NCI-H510A (cell line): ENCODE data around the gene CDC42BPA.
"Not testable (repeated sequence)": the region's sequence is repeated elsewhere in the genome, so short reads cannot be mapped to it uniquely, and the experiment has no call there.

Source experiments
- DNase-seq: peaks from one replicate; lab custom pipeline; 2025; lab: John Stamatoyannopoulos, UW

The CDC42BPA gene

DNA sequence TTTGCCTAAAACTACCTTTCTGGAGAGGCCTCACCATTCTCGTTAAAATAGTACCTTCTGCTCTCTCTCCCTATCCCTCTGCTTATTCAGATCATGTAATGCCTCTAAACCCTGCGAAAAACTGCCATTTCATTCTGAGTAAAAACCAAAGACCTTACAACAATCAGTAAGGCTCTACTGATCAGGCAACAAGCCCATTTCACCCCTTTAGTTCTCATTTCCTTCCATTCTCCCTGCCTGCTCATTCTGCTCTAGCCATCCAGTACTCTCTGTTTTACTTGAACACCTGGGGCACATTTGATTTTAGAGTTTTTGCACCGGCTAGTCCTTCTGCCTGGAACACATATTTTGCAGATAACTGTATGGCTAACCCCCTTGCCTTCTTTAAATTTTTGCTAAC, 190.4 kb downstream of the CDC42BPA start:
- no peak for DNase-seq

GRCh38 chr1:227125929-227126545, 192.3 kb downstream of the CDC42BPA start:
- DNase-seq = no peak

DNA sequence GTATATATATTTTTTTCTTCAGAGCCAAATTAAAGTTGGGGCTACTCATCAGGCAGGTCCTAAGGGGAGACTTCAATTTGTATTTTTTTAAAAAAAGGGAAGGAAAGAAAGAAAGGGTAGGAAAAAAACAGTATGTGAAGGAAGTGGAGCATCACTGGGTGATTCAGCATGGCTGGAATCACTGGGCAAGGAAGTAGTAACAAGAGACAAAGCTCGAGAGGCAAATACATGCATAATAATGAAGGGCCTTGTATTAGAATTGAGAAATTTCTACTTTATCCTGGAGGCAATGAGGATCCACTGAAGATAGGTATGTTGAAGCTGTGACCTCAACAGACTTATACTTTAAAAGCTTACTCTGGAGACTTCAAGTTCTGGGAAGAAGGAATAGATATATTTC, 193.8 kb downstream of the CDC42BPA start:
- DNase-seq = no peak

DNA sequence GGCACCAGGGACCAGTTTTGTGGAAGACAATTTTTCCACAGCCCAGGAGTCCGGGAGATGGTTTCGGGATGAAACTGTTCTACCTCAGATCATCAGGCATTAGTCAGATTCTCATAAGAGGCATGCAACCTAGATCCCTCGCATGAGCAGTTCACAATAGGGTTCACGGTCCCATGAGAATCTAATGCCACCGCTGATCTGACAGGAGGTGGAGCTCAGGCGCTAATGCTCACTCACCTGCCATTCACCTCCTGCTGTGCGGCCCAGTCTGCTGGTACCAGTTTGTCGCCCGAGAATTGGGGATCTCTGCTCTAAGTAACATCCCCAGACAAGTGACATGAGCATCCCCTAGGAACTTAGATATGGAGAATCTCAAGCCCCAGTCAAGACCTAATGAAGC, 197.5 kb downstream of the CDC42BPA start:
- DNase-seq = no peak

- no peak for DNase-seq
These were observed 205.8 kb downstream of the CDC42BPA start for GRCh38 chr1:227112538-227112937.

DNA sequence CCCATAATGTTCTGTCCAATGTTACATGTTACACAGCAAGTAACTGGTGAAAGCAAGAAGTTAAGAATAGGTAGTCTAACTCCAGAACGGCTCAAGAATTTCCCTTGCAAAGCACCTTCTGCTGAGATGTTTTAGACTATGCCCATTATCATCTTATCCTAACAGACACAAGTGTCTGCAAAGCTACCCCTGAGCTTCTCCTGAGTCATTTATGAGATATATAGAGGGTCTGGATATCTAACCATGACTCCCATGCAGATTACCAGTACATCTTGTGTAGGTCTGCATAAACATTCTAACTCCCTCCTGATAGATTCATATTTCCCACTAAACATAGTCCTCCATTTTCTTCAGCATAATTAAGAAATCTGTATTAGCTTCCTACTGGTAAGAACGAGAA, 206.5 kb downstream of the CDC42BPA start:
- no peak for DNase-seq

- DNase-seq = not testable (repeated sequence)
These were observed 213.0 kb downstream of the CDC42BPA start for GRCh38 chr1:227105291-227105690.

DNA sequence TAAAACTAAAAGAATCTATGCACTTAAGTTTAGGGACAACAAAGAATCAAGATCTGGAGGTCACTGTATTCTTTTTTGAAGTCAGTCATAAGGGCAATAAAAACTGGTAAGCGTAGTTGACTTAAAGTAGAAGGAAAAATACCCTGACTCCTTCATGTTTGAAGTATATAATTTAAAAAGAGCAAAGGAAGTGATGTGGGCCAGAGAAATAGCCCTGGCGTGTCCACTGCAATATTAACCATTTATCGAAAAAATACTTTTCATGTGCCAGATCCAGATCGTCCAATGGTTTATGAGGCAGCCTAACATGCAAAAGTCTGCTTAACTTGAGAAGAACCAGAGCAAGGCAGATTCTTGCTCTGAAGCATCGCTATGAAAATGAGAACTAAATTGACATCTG, 216.2 kb downstream of the CDC42BPA start:
- DNase-seq = no peak

GRCh38 chr1:227094249-227094966, 223.9 kb downstream of the CDC42BPA start:
- no peak for DNase-seq

DNA sequence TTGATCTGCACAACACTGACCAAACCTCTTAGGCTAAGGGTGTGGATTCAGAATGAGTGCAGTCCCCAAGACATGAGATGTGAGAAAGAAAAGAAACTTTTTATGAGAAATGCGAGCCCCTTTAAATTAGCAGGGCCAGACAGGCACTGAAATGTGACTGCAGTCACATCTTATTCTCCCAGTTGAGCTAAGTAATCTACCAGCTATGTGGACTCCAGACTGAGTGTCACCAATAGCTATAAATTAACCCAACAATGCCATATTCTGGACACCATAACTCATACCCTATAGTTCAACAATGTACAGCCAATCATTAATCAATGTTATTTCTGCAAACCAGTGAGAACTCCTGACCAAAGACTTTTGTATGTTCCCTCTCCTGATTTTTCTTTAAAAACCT, 225.0 kb downstream of the CDC42BPA start:
- DNase-seq = no peak

- no peak for DNase-seq
These were observed 226.2 kb downstream of the CDC42BPA start for GRCh38 chr1:227092069-227092468.

- no peak for DNase-seq
These were observed 231.7 kb downstream of the CDC42BPA start for GRCh38 chr1:227086636-227087035.

DNA sequence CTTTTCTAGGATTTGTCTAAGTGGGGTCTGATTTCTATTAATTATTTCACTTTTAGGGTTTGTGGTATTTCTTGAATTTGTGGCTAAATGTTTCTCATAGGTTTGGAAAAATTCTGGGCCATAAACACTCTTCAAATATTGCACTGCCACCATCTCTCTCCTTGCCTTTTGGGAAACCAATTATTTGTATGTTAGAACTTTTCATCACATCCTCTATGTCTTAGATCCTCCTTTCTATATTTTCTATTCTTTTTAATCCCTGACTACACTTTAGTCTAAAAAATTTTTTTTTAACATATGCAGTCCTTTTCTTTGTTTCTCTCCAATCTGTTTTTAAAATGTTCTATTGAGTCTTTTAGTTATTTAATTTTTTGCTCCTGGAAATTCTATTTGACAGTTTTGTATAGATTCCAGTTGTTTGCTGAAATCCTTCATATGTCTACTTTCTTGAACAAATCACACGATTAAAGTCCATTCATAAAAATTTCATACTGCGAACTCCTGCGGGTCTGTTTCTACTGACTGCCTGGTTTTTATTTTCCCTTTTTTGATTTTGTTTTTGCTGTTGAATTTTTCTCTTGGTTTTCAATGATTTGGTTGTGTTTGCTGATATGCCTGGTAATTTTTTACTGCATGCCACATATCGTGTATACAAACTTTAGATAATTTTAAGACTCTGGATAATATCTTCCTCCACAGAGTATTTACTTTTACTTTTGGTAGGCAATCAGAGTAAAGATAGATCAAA, 235.1 kb downstream of the CDC42BPA start:
- DNase-seq = no peak

- no peak for DNase-seq
These were observed 240.5 kb downstream of the CDC42BPA start for GRCh38 chr1:227077783-227078182.

GRCh38 chr1:227073786-227074185, 244.5 kb downstream of the CDC42BPA start:
- DNase-seq = no peak

DNA sequence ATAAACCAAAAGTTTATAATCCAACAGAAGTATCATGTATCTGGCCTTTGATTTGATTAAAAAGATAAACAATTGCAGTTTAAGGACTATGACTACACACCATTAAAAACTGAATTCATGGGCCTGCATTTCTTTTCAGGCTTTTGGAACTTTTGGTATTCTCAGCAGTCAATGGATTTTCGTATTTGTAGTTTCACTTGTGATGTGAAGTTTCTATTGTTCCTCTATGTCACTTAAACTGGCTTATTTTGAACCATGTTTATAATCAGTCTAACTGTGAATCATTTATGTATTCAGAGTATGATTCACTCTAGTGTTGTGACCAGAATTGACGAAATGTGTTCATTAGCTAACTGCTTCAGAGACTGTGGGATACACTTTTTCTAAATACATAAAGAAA, 245.3 kb downstream of the CDC42BPA start:
- no peak for DNase-seq

GRCh38 chr1:227071895-227072587, 246.3 kb downstream of the CDC42BPA start:
- DNase-seq = no peak

GRCh38 chr1:227070638-227071285, 247.5 kb downstream of the CDC42BPA start:
- DNase-seq = no peak

DNA sequence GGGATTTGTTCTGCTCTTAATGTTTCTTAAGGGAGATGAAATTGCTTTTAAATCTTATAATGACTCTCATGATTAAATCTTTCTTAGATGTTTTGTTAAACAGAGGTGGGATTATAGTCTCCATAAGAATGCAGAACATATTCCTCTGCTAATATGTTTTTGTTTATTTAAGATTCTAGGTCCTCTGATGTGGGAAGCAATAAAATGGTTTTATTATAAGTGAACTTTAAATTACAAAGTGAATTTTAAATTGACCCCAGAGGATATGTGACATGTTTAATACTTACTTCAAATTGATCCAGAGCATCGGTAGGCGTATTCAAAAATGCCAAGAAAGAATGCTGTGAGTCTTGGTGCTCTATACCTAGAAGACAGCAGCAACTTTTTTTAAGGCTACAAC, 248.8 kb downstream of the CDC42BPA start:
- no peak for DNase-seq

GRCh38 chr1:227068883-227069282, 249.4 kb downstream of the CDC42BPA start:
- no peak for DNase-seq

GRCh38 chr1:227066999-227067398, 251.3 kb downstream of the CDC42BPA start:
- DNase-seq = no peak

GRCh38 chr1:227065311-227065710, 253.0 kb downstream of the CDC42BPA start:
- no peak for DNase-seq
